COLO668 (cell line): ENCODE measurements around the gene ZFP36.
"Not testable (repeated sequence)": the region's sequence is repeated elsewhere in the genome, so short reads cannot be mapped to it uniquely, and the experiment has no call there.

Experiments used
- DNase-seq: peaks from one replicate; lab custom pipeline; 2025; ENCODE audit not compliant: unreplicated experiment; lab: John Stamatoyannopoulos, UW

The ZFP36 gene

DNA sequence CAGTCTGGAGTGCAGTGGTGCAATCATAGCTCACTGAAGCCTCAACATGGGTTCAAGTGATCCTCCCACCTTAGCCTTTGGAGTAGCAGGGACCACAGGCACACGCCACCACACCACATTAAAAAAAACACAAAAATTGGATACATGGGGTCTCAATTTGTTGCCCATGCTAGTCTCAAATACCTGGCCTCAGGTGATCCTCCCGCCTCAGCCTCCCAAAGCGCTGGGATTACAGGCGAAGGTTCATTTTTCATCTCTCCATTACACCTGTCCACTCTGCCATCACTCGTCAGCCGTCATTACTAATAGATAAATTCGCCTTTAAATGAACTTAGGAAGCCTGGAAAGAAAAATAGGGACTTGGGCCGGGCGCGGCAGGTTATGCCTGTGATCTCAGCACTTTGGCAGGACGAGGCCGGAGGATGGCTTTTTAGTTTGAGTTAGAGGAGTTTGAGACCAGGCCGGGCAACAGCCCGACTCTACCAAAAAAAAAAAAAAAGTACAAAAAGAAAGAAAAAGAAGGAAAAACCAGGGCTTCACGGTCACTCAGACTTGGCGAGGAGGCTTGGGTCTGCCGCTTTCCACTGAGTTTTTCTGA is 38.0 kb downstream of the ZFP36 start:
- DNase-seq: peak; percentile 14

DNA sequence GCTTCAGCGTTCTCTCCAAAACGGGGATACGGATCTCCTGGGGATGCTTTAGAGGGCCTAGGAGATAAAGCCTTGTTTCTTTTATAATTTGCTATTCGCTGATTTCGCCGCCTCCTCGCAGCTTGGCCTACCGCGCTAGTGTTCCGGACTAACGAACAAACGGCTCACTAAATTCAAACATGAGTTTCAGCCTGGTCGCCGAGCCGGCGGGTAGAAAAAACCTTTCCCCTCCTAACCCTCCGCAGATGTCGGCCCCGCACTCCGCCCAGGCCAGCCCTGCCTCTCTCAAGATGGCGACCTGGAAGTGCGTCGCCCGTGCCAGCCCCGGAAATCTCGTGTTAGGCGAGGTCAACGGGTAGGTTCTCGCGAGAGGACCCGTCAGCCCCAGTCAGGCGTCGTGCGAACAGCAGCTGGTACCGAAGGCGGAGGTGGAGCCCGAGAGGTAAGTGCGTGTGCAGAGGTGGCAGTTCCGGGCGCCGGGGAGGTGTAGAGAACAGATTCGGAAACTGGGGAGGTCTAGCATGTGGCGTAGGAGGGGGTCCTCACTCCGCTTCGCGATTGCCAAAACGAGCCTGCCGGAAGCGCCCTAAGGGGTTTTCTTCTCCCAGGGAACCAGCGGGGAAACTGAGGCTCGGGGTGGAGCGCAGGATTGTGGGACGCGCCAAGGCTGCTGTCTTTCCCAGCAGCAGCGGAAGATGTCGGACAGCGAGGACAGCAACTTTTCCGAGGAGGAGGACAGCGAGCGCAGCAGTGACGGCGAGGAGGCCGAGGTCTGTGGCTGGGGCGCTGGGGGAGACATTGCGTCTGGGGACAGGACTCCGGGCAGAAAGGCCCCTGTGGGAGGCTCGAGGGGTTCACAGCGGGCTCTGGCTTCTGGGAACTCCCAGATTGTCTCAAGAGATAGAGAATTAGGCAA is 38.8 kb downstream of the ZFP36 start, which contains the start of gene SUPT5H:
Gene SUPT5H (plus strand): TSS at position 387 of the 916 bp plus-strand sequence. CDS start 309 bp downstream, at position 696.
- peak; percentile 98 for DNase-seq

DNA sequence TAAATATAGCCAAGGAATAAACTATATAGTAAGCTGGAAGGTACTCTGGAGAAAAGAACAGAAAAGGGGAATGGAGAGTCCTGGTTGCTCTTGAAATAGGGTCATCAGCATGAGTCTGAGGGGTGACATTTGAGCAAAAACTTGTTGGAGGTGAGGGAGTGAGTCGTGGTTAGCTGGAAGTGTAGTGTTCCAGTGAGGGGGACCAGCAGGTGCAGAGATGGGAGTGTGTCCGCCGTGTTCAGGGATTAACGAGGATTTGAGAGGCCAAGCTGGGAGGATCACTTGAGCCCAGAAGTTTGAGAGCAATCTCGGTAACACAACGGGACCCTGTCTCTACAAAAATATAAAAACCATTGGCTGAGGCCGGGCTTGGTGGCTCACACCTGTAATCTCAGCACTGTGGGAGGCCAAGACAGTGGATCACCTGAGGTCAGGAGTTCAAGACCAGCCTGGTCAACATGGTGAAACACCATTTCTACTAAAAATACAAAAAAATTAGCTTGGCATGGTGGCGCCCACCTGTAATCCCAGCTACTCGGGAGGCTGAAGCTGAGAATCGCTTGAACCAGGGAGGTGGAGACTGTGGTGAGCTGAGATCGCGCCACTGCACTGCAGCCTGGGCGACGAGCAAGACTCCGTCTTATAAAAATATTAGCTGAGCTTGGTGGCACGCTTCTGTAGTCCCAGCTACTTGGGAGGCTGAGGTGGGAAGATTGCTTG is 39.9 kb downstream of the ZFP36 start:
- no peak for DNase-seq

DNA sequence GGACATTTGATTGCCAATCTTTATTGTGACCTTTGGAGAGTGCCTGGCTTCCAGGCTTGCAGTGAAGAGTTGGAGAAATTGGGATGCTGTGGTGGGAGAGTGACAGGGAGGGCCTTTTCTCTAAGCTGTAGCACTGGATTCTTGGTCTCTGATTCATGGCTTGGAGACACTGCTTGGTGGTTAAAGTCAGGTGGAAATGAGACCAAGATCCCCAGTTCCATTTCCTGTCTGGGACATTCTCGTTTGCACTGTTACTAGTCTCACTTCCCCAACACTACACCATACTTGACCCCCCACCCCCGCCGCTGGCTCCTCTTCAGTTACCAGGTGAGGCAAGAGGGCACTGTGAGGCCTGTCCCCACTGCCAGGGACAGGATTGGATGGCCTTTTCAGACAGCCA is 41.6 kb downstream of the ZFP36 start:
- DNase-seq: no peak

DNA sequence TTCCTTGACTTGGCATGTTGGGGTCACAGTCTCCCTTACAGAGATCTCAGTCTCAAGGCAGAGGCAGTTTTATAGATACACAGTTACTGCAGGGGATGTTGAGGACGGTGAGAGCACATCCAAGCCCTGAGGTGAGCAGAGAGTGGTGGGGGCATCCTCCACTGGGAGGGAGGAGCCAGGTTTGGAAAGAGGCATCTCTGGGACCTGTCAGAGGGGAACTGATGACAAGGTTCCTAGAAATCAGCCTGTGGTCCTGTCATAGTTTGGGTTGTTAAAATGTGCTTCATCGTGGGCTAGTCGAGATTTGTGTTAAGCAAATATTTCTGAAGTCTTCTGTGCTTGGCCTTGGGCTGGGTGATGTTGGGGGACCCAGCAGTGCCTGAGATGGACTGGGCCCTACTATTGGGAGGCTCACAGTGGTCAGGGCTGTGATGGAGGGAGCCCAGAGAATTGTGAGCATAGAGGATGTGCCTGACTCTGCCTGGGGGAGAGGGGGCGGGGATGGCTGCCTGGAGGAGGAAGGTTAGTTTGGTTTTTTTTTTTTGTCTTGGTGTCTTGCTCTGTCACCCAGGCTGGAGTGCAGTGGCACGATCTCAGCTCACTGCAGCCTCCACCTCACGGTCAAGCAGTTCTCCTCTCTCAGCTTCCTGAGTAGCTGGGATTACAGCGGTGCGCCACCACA is 42.6 kb downstream of the ZFP36 start:
- no peak for DNase-seq

DNA sequence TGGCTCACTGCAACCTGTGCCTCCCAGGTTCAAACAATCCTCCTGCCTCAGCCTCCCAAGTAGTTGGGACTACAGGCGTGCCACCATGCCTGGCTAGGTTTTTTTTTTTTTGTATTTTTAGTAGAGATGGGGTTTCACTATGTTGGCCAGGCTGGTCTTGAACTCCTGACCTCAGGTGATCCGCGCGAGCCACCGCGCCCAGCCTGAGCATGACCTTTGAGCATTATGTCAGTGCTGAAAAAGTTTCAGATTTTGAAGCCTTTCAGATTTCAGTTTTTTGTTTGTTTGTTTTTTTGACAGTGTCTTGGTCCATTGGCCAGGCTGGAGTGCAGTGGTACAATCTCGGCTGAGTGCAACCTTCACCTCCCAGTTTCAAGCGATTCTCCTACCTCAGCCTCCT is 44.6 kb downstream of the ZFP36 start:
- not testable (repeated sequence) for DNase-seq
